GM12801 (cell line): ENCODE results near the gene TMEM52B.

Experiments used
- TF ChIP-seq, protein P1 (sequence below): IDR thresholded peaks from one replicate; pipeline ENCODE4 v1.5.1; 2011; ENCODE audit warnings: control low read depth; ENCODE audit not compliant: insufficient read length; ENCODE audit errors: extremely low read depth

The TMEM52B gene

DNA sequence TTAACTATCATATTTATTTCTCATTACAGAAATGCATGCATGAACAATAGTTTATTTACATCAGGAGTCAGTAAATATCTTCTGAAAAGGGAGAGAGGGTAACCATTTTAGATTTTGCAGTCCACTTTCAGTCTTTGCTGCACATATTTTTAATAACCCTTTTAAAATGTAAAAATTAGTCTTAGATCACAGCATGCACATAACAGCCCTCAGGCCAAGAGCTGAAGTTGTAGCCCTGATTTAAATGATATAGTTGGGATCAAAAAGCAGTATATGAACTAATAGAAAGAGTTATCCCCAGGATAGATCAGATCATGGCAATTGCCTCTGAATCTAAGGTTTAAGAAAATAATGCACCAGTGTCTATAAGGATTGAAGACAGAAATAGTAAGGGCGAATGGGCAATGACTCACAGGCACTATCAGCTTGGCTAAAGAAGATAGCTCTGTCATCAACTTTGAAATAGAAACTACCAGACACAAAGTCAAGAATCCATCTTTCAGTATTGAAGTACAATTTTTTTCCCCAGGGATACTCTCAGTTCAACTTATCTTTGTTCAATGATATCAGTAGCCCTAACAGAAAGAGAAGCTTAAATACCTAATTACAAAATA, 35.7 kb upstream of the TMEM52B start:
- TF ChIP-seq, protein P1, sequence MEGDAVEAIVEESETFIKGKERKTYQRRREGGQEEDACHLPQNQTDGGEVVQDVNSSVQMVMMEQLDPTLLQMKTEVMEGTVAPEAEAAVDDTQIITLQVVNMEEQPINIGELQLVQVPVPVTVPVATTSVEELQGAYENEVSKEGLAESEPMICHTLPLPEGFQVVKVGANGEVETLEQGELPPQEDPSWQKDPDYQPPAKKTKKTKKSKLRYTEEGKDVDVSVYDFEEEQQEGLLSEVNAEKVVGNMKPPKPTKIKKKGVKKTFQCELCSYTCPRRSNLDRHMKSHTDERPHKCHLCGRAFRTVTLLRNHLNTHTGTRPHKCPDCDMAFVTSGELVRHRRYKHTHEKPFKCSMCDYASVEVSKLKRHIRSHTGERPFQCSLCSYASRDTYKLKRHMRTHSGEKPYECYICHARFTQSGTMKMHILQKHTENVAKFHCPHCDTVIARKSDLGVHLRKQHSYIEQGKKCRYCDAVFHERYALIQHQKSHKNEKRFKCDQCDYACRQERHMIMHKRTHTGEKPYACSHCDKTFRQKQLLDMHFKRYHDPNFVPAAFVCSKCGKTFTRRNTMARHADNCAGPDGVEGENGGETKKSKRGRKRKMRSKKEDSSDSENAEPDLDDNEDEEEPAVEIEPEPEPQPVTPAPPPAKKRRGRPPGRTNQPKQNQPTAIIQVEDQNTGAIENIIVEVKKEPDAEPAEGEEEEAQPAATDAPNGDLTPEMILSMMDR: no peak

DNA sequence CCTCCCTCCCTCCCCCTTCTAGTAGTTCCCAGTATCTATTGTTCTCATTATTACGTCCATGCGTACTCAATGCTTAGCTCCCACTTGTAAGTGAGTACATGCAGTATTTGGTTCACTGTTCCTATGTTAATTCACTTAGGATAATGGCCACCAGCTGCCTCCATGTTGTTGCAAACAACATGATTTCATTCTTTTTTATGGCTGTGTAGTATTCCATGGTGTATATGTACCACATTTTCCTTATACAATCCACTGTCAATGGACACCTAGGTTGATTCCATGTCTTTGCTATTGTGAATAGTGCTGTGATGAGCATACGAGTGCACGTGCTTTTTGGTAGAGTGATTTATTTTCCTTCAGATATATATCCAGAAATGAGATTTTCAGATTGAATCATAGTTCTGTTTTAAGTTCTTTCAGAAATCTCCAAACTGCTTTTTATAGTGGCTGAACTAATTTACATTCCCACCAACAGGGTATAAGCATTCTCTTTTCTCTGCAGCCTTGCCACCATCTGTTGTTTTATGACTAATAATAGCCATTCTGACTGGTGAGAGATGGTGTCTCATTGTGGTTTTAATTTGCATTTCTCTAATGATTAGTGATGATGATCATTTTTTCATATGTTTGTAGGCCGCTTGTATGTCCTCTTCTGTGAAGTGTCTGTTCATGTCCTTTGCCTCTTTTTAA, 31.0 kb upstream of the TMEM52B start:
- TF ChIP-seq, protein P1: no peak

DNA sequence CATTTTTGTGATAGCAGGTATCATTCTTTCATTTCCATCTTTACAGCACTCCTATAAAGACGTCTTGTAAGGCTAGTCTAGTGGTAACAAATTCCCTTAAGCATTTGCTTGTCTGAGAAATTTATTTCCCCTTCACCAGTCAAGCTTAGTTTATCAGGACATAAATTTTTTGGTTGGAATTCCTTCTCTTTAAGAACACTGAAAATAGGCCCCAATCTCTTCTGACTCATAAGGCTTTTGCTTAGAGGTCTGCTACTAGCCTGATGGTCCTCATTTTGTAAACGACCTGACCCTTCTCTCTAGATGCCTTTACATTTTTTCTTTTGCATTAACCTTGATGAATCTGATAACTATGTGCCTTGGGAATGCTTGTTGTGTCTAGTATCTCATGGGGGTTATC, 27.2 kb upstream of the TMEM52B start:
- TF ChIP-seq, protein P1: no peak

DNA sequence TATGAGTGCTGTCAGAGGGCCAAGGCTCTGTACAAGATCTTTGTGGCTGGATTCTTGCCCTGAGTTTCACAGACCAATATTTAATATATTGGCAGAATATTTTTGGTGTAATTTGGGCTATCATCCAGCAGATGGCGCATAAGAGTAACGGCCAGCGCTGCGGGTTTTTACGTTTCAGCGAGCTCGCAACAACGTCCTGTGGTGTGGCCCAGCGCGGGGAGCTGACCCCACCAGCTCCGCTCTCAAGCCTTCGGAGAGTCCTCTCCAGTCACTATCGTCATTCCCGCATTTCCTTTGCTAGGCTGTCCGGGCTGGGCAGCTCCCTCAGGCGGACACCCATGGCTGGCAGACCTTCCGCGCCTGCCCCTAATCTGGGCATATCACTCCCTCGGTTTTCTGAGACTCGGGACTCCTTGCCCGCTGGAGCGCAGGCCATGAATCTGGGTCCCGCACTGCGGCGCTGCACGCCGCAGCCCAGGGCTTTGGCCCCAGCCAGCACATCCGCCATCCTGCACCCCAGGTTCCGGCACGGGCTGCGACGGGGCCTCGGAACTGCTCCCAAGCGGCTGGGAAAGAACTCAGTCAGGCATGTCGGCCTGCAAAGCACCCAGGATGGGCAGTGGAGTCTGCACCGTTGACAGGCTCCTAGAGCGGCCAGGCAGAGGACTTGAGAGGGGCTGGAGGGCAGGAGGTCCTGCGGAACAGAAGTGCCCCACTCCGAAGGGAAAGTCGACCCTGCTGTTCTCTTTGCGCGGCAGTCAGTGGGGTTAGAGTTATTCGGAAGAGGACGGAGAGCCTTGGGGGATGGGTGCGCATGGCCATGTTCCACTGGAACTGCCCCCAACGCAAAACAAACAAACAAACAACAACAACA, 25.3 kb upstream of the TMEM52B start:
- TF ChIP-seq, protein P1: no peak

DNA sequence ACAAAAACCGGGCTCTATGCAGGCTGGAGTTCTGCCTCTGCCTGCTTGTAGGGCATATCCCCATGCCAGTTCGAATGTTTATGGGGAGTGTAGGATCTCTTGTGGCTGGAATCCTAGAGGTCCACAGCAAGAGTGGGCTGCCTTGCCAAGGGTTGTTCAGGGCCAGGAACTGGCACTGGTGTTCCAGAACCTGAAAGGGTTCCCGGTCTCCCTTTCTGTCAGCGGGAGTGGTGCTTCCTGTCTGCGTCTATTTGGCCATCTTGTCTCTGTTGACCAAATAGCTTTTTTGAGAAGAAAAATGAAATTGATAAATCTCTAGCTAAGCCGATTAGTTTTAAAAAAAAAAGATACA, 24.7 kb upstream of the TMEM52B start:
- TF ChIP-seq, protein P1: no peak

DNA sequence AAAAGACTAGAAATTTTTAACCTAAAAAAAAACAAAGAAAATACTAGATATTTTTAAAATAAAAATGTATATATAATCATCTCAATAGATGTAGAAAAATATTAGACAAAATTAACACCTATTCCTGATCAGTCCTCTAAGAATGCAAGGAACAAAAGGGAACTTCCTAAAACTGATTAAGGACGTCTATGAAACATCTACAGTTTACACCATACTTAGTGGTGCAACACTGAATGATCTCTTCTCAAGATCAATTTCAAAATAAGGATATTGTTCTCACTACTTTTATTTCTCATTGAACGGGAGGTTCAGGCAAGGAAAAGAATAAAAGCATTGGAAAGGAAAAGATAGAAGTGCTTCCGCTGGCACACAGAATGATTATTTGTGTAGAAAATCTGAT, 22.9 kb upstream of the TMEM52B start:
- TF ChIP-seq, protein P1: no peak

DNA sequence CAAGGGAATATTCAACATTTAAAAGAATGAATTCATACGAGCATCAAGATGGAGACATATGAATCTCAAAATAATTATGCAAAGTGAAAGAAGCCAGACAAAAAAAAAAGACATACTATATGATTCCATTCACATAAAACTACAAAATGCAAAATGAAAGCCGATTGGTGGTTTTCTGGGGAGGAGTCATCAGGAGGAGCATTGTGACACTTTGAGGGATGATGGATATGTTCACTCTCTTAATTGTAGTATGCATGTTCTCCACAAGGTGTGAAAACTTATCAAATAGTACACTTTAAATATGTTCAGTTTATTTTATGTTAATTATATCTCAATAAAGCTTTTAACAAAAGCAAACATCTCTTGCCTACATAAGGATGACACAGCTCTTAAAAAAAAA, 20.4 kb upstream of the TMEM52B start:
- TF ChIP-seq, protein P1: no peak
